IPS-18a (cell line): Measurements from ENCODE around the gene CLSTN2.

Source experiments
- H3K27ac ChIP-seq: one replicate; pipeline ENCODE4 v1.5.1; 2013; ENCODE audit warnings: low read length
- H3K27me3 ChIP-seq: one replicate; pipeline ENCODE4 v1.6.1; 2013; ENCODE audit warnings: mild to moderate bottlenecking, low read length; ENCODE audit not compliant: control insufficient read depth, insufficient read depth
- H3K36me3 ChIP-seq: one replicate; pipeline ENCODE4 v1.6.1; 2013; ENCODE audit warnings: low read depth, low read length; ENCODE audit not compliant: control insufficient read depth
- H3K4me1 ChIP-seq: one replicate; pipeline ENCODE4 v1.6.1; 2013; ENCODE audit warnings: low read depth, low read length; ENCODE audit not compliant: control insufficient read depth
- H3K4me3 ChIP-seq: one replicate; pipeline ENCODE4 v1.5.1; 2013; ENCODE audit warnings: low read length
- H3K9ac ChIP-seq: one replicate; pipeline ENCODE4 v1.6.1; 2013; ENCODE audit warnings: mild to moderate bottlenecking, low read length, moderate library complexity
- H3K9me3 ChIP-seq: one replicate; pipeline ENCODE4 v1.6.1; 2013; ENCODE audit warnings: low read depth, low read length; ENCODE audit not compliant: control insufficient read depth

CLSTN2 gene

GRCh38 chr3:140614001-140614400 lies 679.0 kb downstream of the CLSTN2 start:
- Histone ChIP-seq H3K27ac (no peak overlapping the region), H3K9ac (no peak overlapping the region), H3K9me3 (no peaks in the 10 kb centered on the region), H3K4me3 (no peak overlapping the region), H3K36me3 (no peaks in the 10 kb centered on the region), H3K4me1 (no peaks in the 10 kb centered on the region), H3K27me3 (no peaks in the 10 kb centered on the region)

- Histone ChIP-seq H3K9me3 (no peaks in the 10 kb centered on the region), H3K4me1 (no peaks in the 10 kb centered on the region), H3K27me3 (no peaks in the 10 kb centered on the region), H3K9ac (no peak overlapping the region), H3K36me3 (no peaks in the 10 kb centered on the region), H3K4me3 (no peak overlapping the region), H3K27ac (no peak overlapping the region)
Measured at GRCh38 chr3:140617135-140617534, 682.1 kb downstream of the CLSTN2 start.

GRCh38 chr3:140626856-140627255 lies 691.9 kb downstream of the CLSTN2 start:
- no peak overlapping the region for H3K27ac ChIP-seq

More at GRCh38 chr3:140626856-140627255, 691.9 kb downstream of the CLSTN2 start:
- no peaks in the 10 kb centered on the region for H3K9me3 ChIP-seq
- no peaks in the 10 kb centered on the region for H3K4me1 ChIP-seq
- H3K36me3 ChIP-seq: no peaks in the 10 kb centered on the region
- H3K9ac ChIP-seq: no peak overlapping the region
- H3K4me3 ChIP-seq: no peak overlapping the region
- no peaks in the 10 kb centered on the region for H3K27me3 ChIP-seq
